ENCODE measurements around the gene SPAG6. TPM values are rescaled to one million over a fixed set of nuclear protein-coding genes. Genes with fewer than 3 reads are reported as not detected.

SPAG6 gene
- total RNA-seq, 4 donors from 2014 or later = not detected

DNA sequence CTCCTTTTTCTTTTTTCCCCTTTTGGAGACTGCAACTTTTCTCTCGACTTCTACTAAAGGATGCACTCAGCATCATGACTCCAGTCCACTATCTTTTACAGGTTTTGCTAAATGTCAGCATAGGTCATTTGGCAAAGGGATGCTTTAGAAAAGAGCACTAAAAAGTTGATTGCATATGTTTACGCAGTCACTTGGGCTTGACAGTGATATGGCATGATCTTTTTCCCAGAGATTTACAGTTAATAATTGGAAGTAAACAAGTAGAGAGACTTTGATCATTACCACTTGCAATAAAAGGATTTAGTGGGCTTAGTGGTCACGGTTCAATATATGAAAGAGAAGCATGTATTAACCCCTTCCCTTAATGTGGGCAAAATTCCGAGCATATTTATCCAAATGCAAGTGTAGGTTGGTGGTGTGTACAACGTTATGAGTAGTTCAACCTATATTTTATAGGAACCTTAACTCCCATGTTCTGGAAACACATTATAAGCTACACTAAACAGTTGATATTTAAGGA, 22.6 kb upstream of the SPAG6 start:
- peaks cover 0 to 5% (median 0%) of the 10 kb centered on the region in 3 donors for H3K36me3 ChIP-seq
- TF ChIP-seq POLR2A (IDR thresholded peaks at IDR 0.05) (no peak), CTCF (IDR thresholded peaks at IDR 0.05) (no peak), EP300 (IDR thresholded peaks at IDR 0.05) (no peak)
- H3K4me1 ChIP-seq = peaks cover 0 to 63% (median 23%) of the 10 kb centered on the region in 4 donors
- peak overlapping the region; percentile 45 to 99 (median 70) for H3K4me3 ChIP-seq
- H3K9me3 ChIP-seq = no peaks in the 10 kb centered on the region
- DNase-seq (ENCODE audit: low spot score in 2 of 2) = no peak
- peak overlapping the region in 2 of 4 donors; percentile 62 to 82 for H3K27ac ChIP-seq
- 65 to 74% methylated on average over 5 of the region's 5 CpGs for WGBS, 2 donors
- no peaks in the 10 kb centered on the region for H3K27me3 ChIP-seq

- H3K27ac ChIP-seq = no peak overlapping the region
- H3K27me3 ChIP-seq = no peaks in the 10 kb centered on the region
- H3K4me1 ChIP-seq = peaks cover 0 to 53% (median 20%) of the 10 kb centered on the region in 4 donors
- 62 to 63% methylated on average over 5 of the region's 5 CpGs for whole genome bisulfite sequencing, 2 donors
- no peak for TF ChIP-seq POLR2A (IDR thresholded peaks at IDR 0.05)
- no peak for TF ChIP-seq EP300 (IDR thresholded peaks at IDR 0.05)
- TF ChIP-seq CTCF (IDR thresholded peaks at IDR 0.05) = no peak
- H3K4me3 ChIP-seq = no peak overlapping the region
- no peak for DNase-seq (ENCODE audit: low spot score in 2 of 2)
- H3K36me3 ChIP-seq = peaks cover 0 to 16% (median 0%) of the 10 kb centered on the region in 3 donors
- no peaks in the 10 kb centered on the region for H3K9me3 ChIP-seq
Measured at GRCh38 chr10:22323538-22324305, 21.6 kb upstream of the SPAG6 start.

- Histone ChIP-seq H3K4me1 (peaks cover 0 to 48% (median 20%) of the 10 kb centered on the region in 4 donors), H3K4me3 (peak overlapping the region in 2 of 4 donors; percentile 59 to 68), H3K36me3 (peaks cover 0 to 22% (median 5%) of the 10 kb centered on the region in 3 donors), H3K9me3 (no peaks in the 10 kb centered on the region), H3K27me3 (no peaks in the 10 kb centered on the region), H3K27ac (no peak overlapping the region)
- DNase-seq (ENCODE audit: low spot score in 2 of 2) = no peak
- WGBS, 2 donors = 50 to 60% methylated on average over 4 of the region's 4 CpGs
- TF ChIP-seq CTCF (IDR thresholded peaks at IDR 0.05) (no peak), EP300 (IDR thresholded peaks at IDR 0.05) (no peak), POLR2A (IDR thresholded peaks at IDR 0.05) (no peak)
Measured at GRCh38 chr10:22324413-22324812, 20.9 kb upstream of the SPAG6 start.

DNA sequence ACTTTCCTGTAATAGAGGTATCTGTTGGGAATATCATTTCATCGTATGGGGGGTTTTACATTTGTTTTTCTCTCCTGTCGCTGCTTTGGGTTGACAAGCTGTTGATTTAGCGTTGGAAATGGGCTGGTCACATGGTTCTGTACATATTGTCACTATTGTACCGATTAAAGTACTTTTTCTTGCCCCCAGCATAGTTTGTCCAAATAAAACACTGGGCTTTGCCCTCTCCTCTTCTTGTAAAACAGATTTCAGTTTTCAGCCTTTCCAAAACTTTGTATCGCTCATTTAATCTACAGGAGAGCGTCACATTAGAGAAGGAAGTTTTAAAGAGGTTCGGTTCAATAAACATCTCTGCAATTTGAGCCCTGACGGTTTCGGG, 20.4 kb upstream of the SPAG6 start:
- Histone ChIP-seq H3K36me3 (peaks cover 0 to 27% (median 5%) of the 10 kb centered on the region in 3 donors), H3K27me3 (no peaks in the 10 kb centered on the region), H3K9me3 (no peaks in the 10 kb centered on the region), H3K4me3 (peak overlapping the region; percentile 54 to 68 (median 58)), H3K4me1 (peaks cover 0 to 43% (median 20%) of the 10 kb centered on the region in 4 donors), H3K27ac (peak overlapping the region; percentile 59 to 83 (median 62))
- 6 to 7% methylated on average over 9 of the region's 9 CpGs for WGBS, 2 donors
- TF ChIP-seq EP300 (IDR thresholded peaks at IDR 0.05) (no peak), CTCF (IDR thresholded peaks at IDR 0.05) (no peak), POLR2A (IDR thresholded peaks at IDR 0.05) (no peak)
- no peak for DNase-seq (ENCODE audit: low spot score in 2 of 2)

Measured in tibial nerve (tissue), 4 donors.